BJ (cell line): ENCODE data around the gene TMTC1. TPM values are rescaled to one million over a fixed set of nuclear protein-coding genes. Genes with fewer than 3 reads are reported as not detected.

Source experiments
- CTCF ChIA-PET: fragments of 350-600 bp; formaldehyde crosslinking; extraction: SDS; loops from one replicate; lab custom pipeline; 2021; ENCODE audit warnings: antibody characterized with exemption, inconsistent platforms; lab: Yijun Ruan, JAX
- POLR2A ChIA-PET: fragments of 300-600 bp; sonication (Branson Sonifier 250); formaldehyde crosslinking; extraction: SDS; loops from one replicate; lab custom pipeline; 2021; ENCODE audit warnings: antibody characterized with exemption; lab: Charles Lee
- DNase-seq: peaks from one replicate; pipeline ENCODE4 v3.0.0-alpha.2; 2011; ENCODE audit warnings: low read depth
- H3K27me3 ChIP-seq: 2 replicates; pipeline ENCODE4 v1.6.0; 2011; ENCODE audit warnings: low read length; ENCODE audit not compliant: control insufficient read depth, insufficient read depth
- H3K36me3 ChIP-seq: 2 replicates; pipeline ENCODE4 v1.5.1; 2011; ENCODE audit warnings: low read length; ENCODE audit not compliant: control insufficient read depth, insufficient read depth
- H3K4me3 ChIP-seq: 2 replicates; pipeline ENCODE4 v1.5.1; 2011; ENCODE audit warnings: low read depth, mild to moderate bottlenecking, control low read depth, low read length
- polyA plus RNA-seq: library from polyadenylated mRNA; depleted of rRNA; stranded (reverse); fragments of >200 nt; gene quantifications from 2 replicates; pipeline ENCODE4 v1.2.3, GENCODE V29; 2011
- TF ChIP-seq, protein P1 (sequence below): IDR thresholded peaks from 2 replicates; pipeline ENCODE4 v1.5.1; 2011; ENCODE audit warnings: low read depth, mild to moderate bottlenecking, control low read depth, inconsistent platforms, low read length, moderate library complexity; ENCODE audit not compliant: insufficient read depth

TMTC1 gene
- polyA plus RNA-seq, 1 experiment: 21.8 TPM

DNA sequence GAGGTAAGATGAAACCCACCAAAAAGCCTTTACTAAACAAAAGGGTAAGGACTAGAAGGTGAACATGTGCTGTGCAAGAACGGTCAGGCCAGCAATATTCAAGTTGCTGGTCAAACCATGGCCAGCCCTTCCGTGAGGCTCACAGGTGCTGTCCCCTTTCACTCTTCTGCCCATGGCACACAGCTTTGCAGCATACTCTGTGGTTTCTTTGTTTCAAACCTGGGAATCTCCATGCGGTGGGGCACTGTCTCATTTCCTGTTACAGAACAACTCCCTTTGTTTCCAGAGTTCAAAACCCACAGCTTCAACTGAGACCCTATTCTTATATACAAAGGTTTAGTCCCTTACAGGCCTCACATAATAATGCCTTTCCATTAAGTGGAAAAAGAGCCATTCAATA, 284.5 kb downstream of the TMTC1 start:
- Histone ChIP-seq H3K36me3 (no peaks in the 10 kb centered on the region), H3K27me3 (no peaks in the 10 kb centered on the region), H3K4me3 (no peak overlapping the region)
- POLR2A ChIA-PET: no interaction called here
- no peak for DNase-seq
- CTCF ChIA-PET: interaction anchor here (1.6 kb wide), 1 partner anchor 188 kb away, joined by 3 read pairs; no protein-coding TSS in a partner anchor
- TF ChIP-seq, protein P1, sequence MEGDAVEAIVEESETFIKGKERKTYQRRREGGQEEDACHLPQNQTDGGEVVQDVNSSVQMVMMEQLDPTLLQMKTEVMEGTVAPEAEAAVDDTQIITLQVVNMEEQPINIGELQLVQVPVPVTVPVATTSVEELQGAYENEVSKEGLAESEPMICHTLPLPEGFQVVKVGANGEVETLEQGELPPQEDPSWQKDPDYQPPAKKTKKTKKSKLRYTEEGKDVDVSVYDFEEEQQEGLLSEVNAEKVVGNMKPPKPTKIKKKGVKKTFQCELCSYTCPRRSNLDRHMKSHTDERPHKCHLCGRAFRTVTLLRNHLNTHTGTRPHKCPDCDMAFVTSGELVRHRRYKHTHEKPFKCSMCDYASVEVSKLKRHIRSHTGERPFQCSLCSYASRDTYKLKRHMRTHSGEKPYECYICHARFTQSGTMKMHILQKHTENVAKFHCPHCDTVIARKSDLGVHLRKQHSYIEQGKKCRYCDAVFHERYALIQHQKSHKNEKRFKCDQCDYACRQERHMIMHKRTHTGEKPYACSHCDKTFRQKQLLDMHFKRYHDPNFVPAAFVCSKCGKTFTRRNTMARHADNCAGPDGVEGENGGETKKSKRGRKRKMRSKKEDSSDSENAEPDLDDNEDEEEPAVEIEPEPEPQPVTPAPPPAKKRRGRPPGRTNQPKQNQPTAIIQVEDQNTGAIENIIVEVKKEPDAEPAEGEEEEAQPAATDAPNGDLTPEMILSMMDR: no peak

DNA sequence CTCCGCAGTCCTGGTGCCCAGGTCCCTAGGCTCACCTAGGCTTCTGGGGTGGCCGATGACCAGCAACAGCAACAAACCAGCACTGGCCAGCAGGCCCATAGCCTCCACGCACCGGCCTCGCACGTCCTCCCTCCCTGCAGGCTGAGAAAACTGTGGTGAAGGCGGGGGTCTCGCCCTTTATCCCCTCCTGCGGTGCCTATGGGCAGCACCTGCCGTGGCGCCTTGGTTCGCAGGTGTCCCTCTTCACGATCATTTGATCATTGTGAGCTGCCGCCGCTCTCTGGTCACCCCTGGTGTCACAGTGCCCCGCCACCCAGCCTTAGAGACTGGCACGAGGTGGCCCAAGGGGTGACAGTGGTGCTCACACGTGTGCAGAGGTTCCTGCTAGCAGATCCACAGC, 286.2 kb downstream of the TMTC1 start, which contains the start of gene OVCH1:
Gene OVCH1 (minus strand): TSS at position 99 of the 400 bp plus-strand sequence. CDS start 0 bp downstream, at position 99.
- Histone ChIP-seq H3K36me3 (no peaks in the 10 kb centered on the region), H3K27me3 (no peaks in the 10 kb centered on the region), H3K4me3 (no peak within 1 kb of the TSS)
- ChIA-PET POLR2A (no interaction called here), CTCF (interaction anchor here (1.2 kb wide), 1 partner anchor 22 kb away, joined by 3 read pairs; no protein-coding TSS in a partner anchor)
- no peak for DNase-seq
- TF ChIP-seq, protein P1: no peak

DNA sequence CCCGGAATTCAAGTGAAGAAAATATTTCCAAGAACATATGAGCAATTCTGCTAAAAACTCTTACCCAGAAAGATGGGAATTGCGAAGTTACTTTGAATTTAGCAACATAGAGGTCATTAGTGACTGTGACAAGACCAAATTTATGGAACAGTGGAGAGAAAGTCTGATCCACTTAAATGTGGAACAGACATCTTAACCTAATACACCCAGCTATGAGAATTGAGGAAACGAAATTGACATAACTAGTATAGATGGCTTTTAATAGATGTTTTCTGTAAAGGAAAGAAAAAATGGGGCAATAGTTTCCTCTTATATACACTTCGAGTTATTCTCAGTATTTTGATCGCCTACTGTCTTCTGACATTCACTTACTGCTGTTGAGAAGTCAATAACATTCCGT, 290.9 kb downstream of the TMTC1 start:
- Histone ChIP-seq H3K4me3 (no peak overlapping the region), H3K27me3 (no peaks in the 10 kb centered on the region), H3K36me3 (no peaks in the 10 kb centered on the region)
- TF ChIP-seq, protein P1: no peak
- no peak for DNase-seq
- ChIA-PET CTCF (interaction anchor here (0.6 kb wide), 1 partner anchor 583 kb away, joined by 3 read pairs; no protein-coding TSS in a partner anchor), POLR2A (no interaction called here)

DNA sequence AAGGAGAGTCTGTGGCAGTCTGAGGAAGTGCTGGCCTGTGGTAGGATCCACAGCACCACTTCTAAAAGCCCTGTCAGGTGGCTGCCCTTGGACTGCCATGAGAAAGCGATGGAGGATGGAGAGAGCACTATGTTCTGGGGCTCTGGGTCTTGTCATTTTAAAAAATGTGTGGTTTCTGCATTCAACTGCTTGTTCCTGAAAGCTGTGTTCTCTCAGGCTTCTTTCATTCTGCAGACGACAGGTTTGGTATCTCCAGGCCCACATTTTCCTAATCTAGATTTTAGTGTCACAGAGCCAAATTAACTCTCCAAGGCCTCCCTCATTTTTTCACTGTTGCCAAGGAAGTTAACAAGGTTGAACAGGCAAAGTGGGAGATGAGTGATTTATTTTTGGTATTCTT, 296.8 kb downstream of the TMTC1 start:
- CTCF ChIA-PET: no interaction called here
- POLR2A ChIA-PET: no interaction called here
- DNase-seq: no peak
- H3K27me3 ChIP-seq: no peaks in the 10 kb centered on the region
- no peak overlapping the region for H3K4me3 ChIP-seq
- no peaks in the 10 kb centered on the region for H3K36me3 ChIP-seq
- TF ChIP-seq, protein P1: no peak

DNA sequence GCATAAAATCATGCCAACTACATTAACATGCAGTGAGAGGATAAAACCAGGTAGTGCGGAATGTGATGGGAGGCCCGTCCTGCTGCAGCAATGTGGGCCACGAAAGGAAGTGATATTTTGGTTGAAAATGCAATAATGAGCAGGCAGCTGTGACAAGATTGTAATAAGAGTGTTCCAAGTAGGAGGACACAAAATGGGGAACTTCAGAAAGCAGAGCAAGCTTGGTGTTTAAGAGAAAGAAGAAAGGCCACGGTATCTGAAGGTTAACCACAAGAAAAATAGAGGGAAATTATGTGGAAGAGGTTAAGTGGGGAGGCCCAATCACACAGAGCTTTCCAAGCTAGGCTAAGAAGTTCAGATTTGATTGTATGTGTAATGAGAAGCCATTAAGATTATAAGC, 320.5 kb downstream of the TMTC1 start:
- no peaks in the 10 kb centered on the region for H3K27me3 ChIP-seq
- POLR2A ChIA-PET: no interaction called here
- DNase-seq: no peak
- H3K4me3 ChIP-seq: no peak overlapping the region
- TF ChIP-seq, protein P1: no peak
- no peaks in the 10 kb centered on the region for H3K36me3 ChIP-seq
- CTCF ChIA-PET: interaction anchor here (1.0 kb wide), 1 partner anchor 155 kb away, joined by 5 read pairs; no protein-coding TSS in a partner anchor
